Neutrophil (primary cell): ENCODE data around the gene NTRK1.

Source experiments
- H3K27ac ChIP-seq: fragments of 200-600 bp; sonication (generic); 2 replicates; pipeline ENCODE4 v1.5.1; 2016; ENCODE audit warnings: mild to moderate bottlenecking, moderate library complexity
- H3K27me3 ChIP-seq: fragments of 200-600 bp; sonication (generic); 2 replicates; pipeline ENCODE4 v1.6.0; 2016; ENCODE audit warnings: mild to moderate bottlenecking
- H3K36me3 ChIP-seq: fragments of 200-600 bp; sonication (generic); 2 replicates; pipeline ENCODE4 v1.5.1; 2017
- H3K4me1 ChIP-seq, 2 experiments: fragments of 200-600 bp in 1 of 2; sonication (generic) in 1 of 2; 1 replicate in 1 of 2; 2 replicates in 1 of 2; pipeline versions ENCODE4 v1.5.1 to v1.6.1; 2013 to 2016; ENCODE audit warnings: low read depth in 1 of 2, low read length in 1 of 2, mild to moderate bottlenecking in 1 of 2, moderate library complexity in 1 of 2; ENCODE audit not compliant: control insufficient read depth in 1 of 2, insufficient read depth in 1 of 2
- H3K4me3 ChIP-seq, 2 experiments: fragments of 200-600 bp in 1 of 2; sonication (generic) in 1 of 2; 1 replicate in 1 of 2; 2 replicates in 1 of 2; pipeline ENCODE4 v1.5.1; 2013 to 2016; ENCODE audit warnings: low read depth in 1 of 2, low read length in 1 of 2, mild to moderate bottlenecking in 1 of 2, moderate library complexity in 1 of 2
- H3K9me3 ChIP-seq: fragments of 200-600 bp; sonication (generic); 2 replicates; pipeline ENCODE4 v1.5.1; 2016
- TF ChIP-seq, protein P1 (sequence below): fragments of 200-600 bp; sonication (generic); IDR thresholded peaks from 2 replicates; pipeline ENCODE4 v1.5.1; 2016; ENCODE audit warnings: antibody characterized with exemption

Gene NTRK1

DNA sequence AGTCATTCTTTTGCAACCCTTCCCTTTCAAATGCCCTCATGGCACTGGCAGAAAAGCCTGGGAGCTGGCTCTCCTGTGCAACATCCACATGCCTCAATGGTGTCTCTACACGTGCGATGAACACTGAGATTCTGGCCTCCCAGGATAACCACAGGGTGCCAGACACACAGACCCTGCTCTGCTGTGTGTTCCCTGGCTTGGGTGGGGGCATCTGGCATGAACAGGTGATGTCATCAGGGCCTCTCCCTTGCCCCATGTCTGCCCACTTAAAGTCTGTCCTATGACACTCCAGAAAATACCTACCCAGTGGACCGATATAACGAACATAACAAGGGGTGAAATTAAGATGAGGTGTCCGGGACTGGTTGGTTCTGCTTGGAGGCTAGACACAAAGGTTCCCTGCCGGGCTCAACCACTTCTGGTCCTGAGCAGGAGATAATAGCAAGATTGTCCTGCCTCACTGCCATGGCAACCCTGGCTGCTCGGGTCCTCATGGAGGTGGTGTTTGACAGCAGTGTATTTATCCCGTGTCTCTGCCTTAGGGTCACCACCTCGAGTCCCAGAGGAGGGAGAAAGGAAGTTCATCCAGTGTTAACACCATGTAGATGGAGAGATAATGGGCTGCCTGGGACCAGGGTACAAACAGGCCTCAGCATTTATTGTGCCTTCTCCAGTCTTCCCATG lies 21.1 kb upstream of the NTRK1 start:
- Histone ChIP-seq H3K4me3 (no peak overlapping the region), H3K27me3 (peaks cover 98% of the 10 kb centered on the region), H3K36me3 (no peaks in the 10 kb centered on the region), H3K9me3 (no peaks in the 10 kb centered on the region), H3K4me1 (no peaks in the 10 kb centered on the region), H3K27ac (no peak overlapping the region)
- TF ChIP-seq, protein P1, sequence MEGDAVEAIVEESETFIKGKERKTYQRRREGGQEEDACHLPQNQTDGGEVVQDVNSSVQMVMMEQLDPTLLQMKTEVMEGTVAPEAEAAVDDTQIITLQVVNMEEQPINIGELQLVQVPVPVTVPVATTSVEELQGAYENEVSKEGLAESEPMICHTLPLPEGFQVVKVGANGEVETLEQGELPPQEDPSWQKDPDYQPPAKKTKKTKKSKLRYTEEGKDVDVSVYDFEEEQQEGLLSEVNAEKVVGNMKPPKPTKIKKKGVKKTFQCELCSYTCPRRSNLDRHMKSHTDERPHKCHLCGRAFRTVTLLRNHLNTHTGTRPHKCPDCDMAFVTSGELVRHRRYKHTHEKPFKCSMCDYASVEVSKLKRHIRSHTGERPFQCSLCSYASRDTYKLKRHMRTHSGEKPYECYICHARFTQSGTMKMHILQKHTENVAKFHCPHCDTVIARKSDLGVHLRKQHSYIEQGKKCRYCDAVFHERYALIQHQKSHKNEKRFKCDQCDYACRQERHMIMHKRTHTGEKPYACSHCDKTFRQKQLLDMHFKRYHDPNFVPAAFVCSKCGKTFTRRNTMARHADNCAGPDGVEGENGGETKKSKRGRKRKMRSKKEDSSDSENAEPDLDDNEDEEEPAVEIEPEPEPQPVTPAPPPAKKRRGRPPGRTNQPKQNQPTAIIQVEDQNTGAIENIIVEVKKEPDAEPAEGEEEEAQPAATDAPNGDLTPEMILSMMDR, result no peak

DNA sequence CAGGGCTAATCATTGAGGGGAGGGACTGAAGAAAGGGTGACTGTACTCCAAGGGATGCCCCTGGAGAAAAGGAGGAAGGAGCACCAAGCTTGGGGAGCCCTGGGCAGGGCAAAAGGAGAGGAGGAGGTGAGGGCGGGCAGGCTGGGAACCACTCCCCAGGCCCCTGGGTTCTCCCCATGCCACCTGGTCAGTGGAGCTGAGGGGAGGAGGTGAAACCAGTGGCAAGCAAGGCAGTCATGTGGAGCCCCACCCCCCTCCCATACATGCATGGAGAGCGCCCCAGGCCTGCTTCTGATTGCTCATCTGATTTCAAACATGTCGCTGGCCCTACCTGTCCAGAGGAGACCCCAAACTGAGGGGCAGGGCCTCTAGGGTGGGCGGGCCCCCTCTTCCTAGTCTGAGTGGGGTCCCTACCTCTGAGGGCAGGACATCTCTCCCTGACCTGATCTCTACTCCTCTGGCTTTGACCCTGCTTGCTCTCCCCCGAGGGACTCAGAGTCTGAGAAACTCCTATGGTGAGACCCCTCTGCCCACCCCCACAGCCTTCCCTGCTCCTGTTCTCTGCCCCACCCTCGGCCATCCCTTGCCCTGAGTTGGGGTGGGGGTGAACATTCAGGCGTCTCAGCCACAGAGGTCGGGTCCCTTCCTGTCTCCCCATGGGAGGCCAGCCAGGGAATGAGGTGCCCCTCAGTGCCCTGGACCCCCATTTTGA lies 20.3 kb upstream of the NTRK1 start:
- Histone ChIP-seq H3K4me3 (no peak overlapping the region), H3K27ac (no peak overlapping the region), H3K27me3 (peaks cover 98% of the 10 kb centered on the region), H3K9me3 (no peaks in the 10 kb centered on the region), H3K4me1 (peaks cover 0 to 4% of the 10 kb centered on the region in 2 experiments), H3K36me3 (no peaks in the 10 kb centered on the region)
- TF ChIP-seq, protein P1, result no peak

DNA sequence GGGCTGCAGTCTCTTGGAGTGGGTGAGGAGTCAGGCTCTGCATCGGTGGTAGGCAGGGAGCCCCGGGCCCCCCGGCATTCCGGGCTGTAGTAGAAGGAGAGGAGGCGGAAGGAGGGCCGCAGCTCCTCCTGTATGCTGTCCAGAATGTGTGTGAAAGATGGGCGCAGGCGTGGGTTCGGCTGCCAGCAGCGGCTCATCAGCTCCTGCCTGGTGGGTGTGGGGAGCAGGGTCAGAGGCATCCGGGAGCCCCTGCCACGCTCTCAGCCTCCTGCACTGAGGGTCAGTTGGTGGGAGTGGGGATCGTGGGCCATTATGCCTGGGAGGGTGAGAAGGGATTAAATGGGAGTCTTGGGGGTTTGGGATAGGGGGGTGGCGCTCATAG lies 19.8 kb upstream of the NTRK1 start:
- Histone ChIP-seq H3K4me3 (no peak overlapping the region), H3K4me1 (peaks cover 0 to 4% of the 10 kb centered on the region in 2 experiments), H3K27ac (no peak overlapping the region), H3K9me3 (no peaks in the 10 kb centered on the region), H3K36me3 (no peaks in the 10 kb centered on the region), H3K27me3 (peaks cover 98% of the 10 kb centered on the region)
- TF ChIP-seq, protein P1, result no peak

DNA sequence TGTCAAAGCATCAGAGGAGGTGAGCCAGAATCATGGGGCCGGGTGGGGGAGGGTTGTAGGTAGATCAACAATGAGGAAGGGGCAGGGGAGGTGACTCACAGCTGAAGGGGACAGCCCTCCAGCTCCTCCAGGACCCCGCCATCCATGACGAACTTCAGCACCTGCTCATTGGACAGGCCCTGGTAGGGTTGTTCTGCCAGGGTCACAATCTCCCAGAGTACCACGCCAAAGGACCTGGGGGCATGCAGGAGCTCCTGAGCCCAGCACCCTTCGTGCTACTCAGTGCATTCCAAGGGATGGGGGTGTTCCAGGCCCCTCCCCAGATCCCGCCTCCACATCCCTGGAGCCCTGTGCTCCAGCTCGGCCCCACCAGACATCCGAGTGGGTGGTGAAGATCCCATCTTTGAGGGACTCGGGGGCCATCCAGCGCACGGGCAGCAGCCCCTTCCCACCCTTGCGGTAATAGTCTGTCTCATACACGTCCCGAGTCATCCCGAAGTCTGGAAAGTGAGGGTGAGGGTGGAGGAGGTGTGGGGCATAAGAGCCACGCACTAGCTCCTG lies 19.3 kb upstream of the NTRK1 start:
- Histone ChIP-seq H3K27me3 (peaks cover 98% of the 10 kb centered on the region), H3K4me3 (no peak overlapping the region), H3K27ac (no peak overlapping the region), H3K36me3 (no peaks in the 10 kb centered on the region), H3K4me1 (peaks cover 0 to 4% of the 10 kb centered on the region in 2 experiments), H3K9me3 (no peaks in the 10 kb centered on the region)
- TF ChIP-seq, protein P1, result no peak

DNA sequence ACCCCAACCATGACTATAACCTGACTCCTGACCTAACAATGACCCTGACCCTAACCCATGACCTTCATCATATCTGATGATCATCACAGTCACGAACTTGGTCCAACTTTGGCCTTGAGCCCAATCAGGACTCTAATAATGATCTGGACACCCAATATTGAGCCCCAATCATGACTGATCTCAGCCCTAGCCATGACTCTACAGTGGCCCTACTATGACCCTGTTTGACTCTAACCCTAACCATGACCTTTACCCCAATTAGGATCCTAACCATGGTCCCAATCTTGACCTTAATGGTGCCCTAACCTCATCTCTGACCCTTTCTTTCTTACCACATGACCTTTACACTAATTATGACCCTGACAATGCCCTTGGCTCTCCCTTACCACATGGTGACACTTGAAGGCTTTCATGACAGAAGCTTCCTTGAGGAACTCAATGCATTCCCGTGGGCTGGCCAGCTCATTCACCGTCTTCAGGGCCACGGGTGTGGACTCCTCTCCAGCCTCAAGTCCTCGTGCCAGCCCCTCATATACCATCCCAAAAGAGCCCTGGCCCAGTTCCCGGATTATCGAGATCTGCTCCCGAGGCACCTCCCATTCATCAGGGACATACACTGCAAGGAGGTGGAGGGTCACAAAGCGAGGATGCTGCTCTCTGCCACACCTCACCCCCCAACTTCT lies 17.9 kb upstream of the NTRK1 start:
- H3K27ac ChIP-seq, result no peak overlapping the region
- peaks cover 0 to 4% of the 10 kb centered on the region in 2 experiments for H3K4me1 ChIP-seq
- TF ChIP-seq, protein P1, result no peak
- H3K9me3 ChIP-seq, result no peaks in the 10 kb centered on the region
- H3K36me3 ChIP-seq, result no peaks in the 10 kb centered on the region
- H3K27me3 ChIP-seq, result peaks cover 98% of the 10 kb centered on the region
- no peak overlapping the region for H3K4me3 ChIP-seq
